SU-DHL-6 (cell line): ENCODE measurements around the gene GOLGA7B.

Experiments
- H2AFZ ChIP-seq: fragments of 200-600 bp; sonication (generic); 2 replicates; pipeline ENCODE4 v1.6.1; 2014; ENCODE audit warnings: low read depth, mild to moderate bottlenecking, moderate library complexity, mixed read lengths, antibody characterized with exemption, low read length; ENCODE audit not compliant: severe bottlenecking
- H3F3A ChIP-seq: fragments of 200-600 bp; shearing (Covaris generic); 2 replicates; pipeline ENCODE4 v1.6.0; 2016; ENCODE audit warnings: antibody characterized with exemption, mild to moderate bottlenecking; ENCODE audit not compliant: insufficient read depth
- H3K27ac ChIP-seq: fragments of 200-600 bp; sonication (generic); 2 replicates; pipeline ENCODE4 v1.5.1; 2016; ENCODE audit warnings: low read depth, mild to moderate bottlenecking, low read length, moderate library complexity, mixed read lengths
- H3K27me3 ChIP-seq: fragments of 200-600 bp; sonication (generic), shearing (Covaris generic); 2 replicates; pipeline ENCODE4 v1.6.0; 2014; ENCODE audit warnings: mild to moderate bottlenecking, low read length
- H3K36me3 ChIP-seq: fragments of 200-600 bp; sonication (generic); 2 replicates; pipeline ENCODE4 v1.6.1; 2014; ENCODE audit warnings: mild to moderate bottlenecking, low read length, mixed read lengths
- H3K4me2 ChIP-seq: fragments of 300-600, 200-600 bp; shearing (Covaris generic), sonication (generic); 2 replicates; pipeline ENCODE4 v1.6.0; 2014; ENCODE audit warnings: low read length, low read depth, mild to moderate bottlenecking; ENCODE audit not compliant: poor library complexity, severe bottlenecking
- H3K4me3 ChIP-seq: fragments of 200-600 bp; sonication (generic); 2 replicates; pipeline ENCODE4 v1.5.1; 2014; ENCODE audit warnings: antibody characterized with exemption, low read length, mild to moderate bottlenecking, mixed read lengths; ENCODE audit not compliant: insufficient read depth, poor library complexity, severe bottlenecking
- H3K79me2 ChIP-seq: fragments of 200-600 bp; sonication (generic); 2 replicates; pipeline ENCODE4 v1.6.1; 2014; ENCODE audit warnings: mild to moderate bottlenecking, low read length, moderate library complexity; ENCODE audit not compliant: insufficient read depth
- H3K9ac ChIP-seq: fragments of 200-600 bp; sonication (generic); 2 replicates; pipeline ENCODE4 v1.7.0; 2014; ENCODE audit warnings: mild to moderate bottlenecking, low read length
- H3K9me2 ChIP-seq: fragments of 200-600 bp; sonication (generic); replicated peaks from 2 replicates; pipeline ENCODE4 v1.6.1; 2014; ENCODE audit warnings: low read length; ENCODE audit not compliant: insufficient read depth
- H3K9me3 ChIP-seq: fragments of 200-600 bp; sonication (generic); 2 replicates; pipeline ENCODE4 v1.6.1; 2014; ENCODE audit warnings: low read length, mixed read lengths; ENCODE audit not compliant: insufficient read depth
- H4K20me1 ChIP-seq: fragments of 200-600 bp; sonication (generic); 2 replicates; pipeline ENCODE4 v1.6.1; 2014; ENCODE audit warnings: low read depth, mild to moderate bottlenecking, antibody characterized with exemption, low read length, moderate library complexity, mixed read lengths
- CTCF ChIP-seq: fragments of 200-600 bp; sonication (generic); IDR thresholded peaks from one replicate; pipeline ENCODE4 v1.5.1; 2017; ENCODE audit warnings: antibody characterized with exemption, mild to moderate bottlenecking, low read length, moderate library complexity; ENCODE audit not compliant: insufficient read depth, poor library complexity, severe bottlenecking
- EZH2phosphoT487 ChIP-seq: fragments of 200-600 bp; sonication (generic), shearing (Covaris generic); conservative IDR thresholded peaks from 2 replicates; pipeline ENCODE4 v1.6.1; 2018; ENCODE audit warnings: mild to moderate bottlenecking, antibody characterized with exemption, low read length, moderate library complexity, mixed read lengths

The GOLGA7B gene

GRCh38 chr10:97883092-97883485, 33.4 kb downstream of the GOLGA7B start:
- Histone ChIP-seq H3K4me2 (no peak overlapping the region), H3K27ac (no peak overlapping the region)

DNA sequence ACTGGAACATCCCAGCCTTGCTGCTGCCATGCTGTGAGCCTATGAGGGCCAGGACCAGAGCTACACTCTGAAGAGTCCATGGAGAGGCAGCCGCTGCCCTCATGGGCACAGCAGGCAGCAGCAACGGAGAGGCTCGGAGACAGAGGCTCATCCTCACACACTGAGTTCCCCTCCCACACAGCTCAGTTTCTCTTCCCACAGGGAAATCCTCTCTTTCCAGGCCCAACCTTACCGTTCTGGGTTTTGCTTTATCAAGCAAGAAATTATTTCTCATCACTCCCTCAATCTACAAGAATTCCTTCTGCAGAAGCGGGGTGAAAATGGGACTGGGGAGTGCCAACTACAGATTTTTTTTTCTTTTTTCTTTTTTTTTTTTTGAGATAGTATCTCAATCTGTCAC, 36.6 kb downstream of the GOLGA7B start:
- Histone ChIP-seq H3K79me2 (no peaks in the 10 kb centered on the region), H3K4me3 (no peak overlapping the region), H3K36me3 (no peaks in the 10 kb centered on the region), H3K9me2 (no peaks in the 10 kb centered on the region), H3K4me2 (no peak overlapping the region), H3K27ac (no peak overlapping the region), H3K9ac (no peak overlapping the region), H3K9me3 (no peaks in the 10 kb centered on the region), H3F3A (no peaks in the 10 kb centered on the region), H3K27me3 (no peaks in the 10 kb centered on the region), H2AFZ (no peak overlapping the region), H4K20me1 (no peaks in the 10 kb centered on the region)
- TF ChIP-seq EZH2phosphoT487 = no peak

More at GRCh38 chr10:97883092-97883485, 33.4 kb downstream of the GOLGA7B start:
- no peak for TF ChIP-seq EZH2phosphoT487
- TF ChIP-seq CTCF = no peak
- H3K4me3 ChIP-seq = no peak overlapping the region
- no peaks in the 10 kb centered on the region for H3K79me2 ChIP-seq
- no peaks in the 10 kb centered on the region for H3K9me3 ChIP-seq
- H3K27me3 ChIP-seq = no peaks in the 10 kb centered on the region
- H2AFZ ChIP-seq = no peak overlapping the region
- H3F3A ChIP-seq = no peaks in the 10 kb centered on the region
- no peaks in the 10 kb centered on the region for H3K36me3 ChIP-seq
- no peaks in the 10 kb centered on the region for H4K20me1 ChIP-seq
- H3K9me2 ChIP-seq = no peaks in the 10 kb centered on the region
- H3K9ac ChIP-seq = no peak overlapping the region

GRCh38 chr10:97887399-97887798, 37.8 kb downstream of the GOLGA7B start:
- no peaks in the 10 kb centered on the region for H4K20me1 ChIP-seq
- H3K36me3 ChIP-seq = no peaks in the 10 kb centered on the region
- no peaks in the 10 kb centered on the region for H3K9me3 ChIP-seq
- H3K27ac ChIP-seq = no peak overlapping the region
- H3K9ac ChIP-seq = no peak overlapping the region
- no peaks in the 10 kb centered on the region for H3K27me3 ChIP-seq
- H3K9me2 ChIP-seq = no peaks in the 10 kb centered on the region
- no peaks in the 10 kb centered on the region for H3F3A ChIP-seq
- no peak overlapping the region for H2AFZ ChIP-seq
- no peak overlapping the region for H3K4me2 ChIP-seq
- H3K4me3 ChIP-seq = no peak overlapping the region
- TF ChIP-seq CTCF = no peak
- no peak for TF ChIP-seq EZH2phosphoT487
- H3K79me2 ChIP-seq = no peaks in the 10 kb centered on the region

DNA sequence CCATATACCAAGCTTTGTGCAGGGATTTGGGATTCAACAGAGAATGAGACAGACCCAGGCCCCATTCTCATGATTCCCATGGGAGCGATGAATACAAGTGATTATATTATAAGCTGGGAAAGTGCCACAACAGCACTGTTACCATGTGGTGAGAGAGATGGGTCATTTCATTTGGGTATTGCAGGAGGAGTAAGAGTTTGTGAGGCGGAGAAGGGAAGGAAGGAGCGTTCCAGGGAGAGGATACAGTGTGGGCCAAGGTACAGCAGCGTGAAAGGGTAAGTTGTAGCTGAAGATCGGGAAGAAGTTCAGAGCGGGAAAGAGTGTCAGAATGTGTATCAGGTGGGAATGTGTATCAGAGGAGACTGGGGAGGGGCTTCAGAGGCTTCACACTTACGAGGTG, 38.5 kb downstream of the GOLGA7B start:
- Histone ChIP-seq H3K4me2 (no peak overlapping the region), H3K79me2 (no peaks in the 10 kb centered on the region), H3K9me2 (no peaks in the 10 kb centered on the region), H3F3A (no peaks in the 10 kb centered on the region), H3K27ac (no peak overlapping the region), H3K36me3 (no peaks in the 10 kb centered on the region), H4K20me1 (no peaks in the 10 kb centered on the region), H3K9me3 (no peaks in the 10 kb centered on the region), H3K4me3 (no peak overlapping the region), H2AFZ (no peak overlapping the region), H3K27me3 (no peaks in the 10 kb centered on the region), H3K9ac (no peak overlapping the region)
- TF ChIP-seq CTCF = no peak
- no peak for TF ChIP-seq EZH2phosphoT487
